Prostate gland (tissue), 2 donors: Measurements from ENCODE around the gene ZNF423. TPM values are rescaled to one million over a fixed set of nuclear protein-coding genes. Genes with fewer than 3 reads are reported as not detected.
"Not testable (repeated sequence)": the region's sequence is repeated elsewhere in the genome, so short reads cannot be mapped to it uniquely, and the experiment has no call there.

ENCODE experiments used
- DNase-seq: peaks from one replicate; pipeline ENCODE4 v3.0.0-alpha.2; 2019; ENCODE audit warnings: low spot score
- H3K27ac ChIP-seq, 2 donors: fragments of 200-600 bp; sonication (generic); 2 replicates each; pipeline ENCODE4 v1.5.1; 2017 to 2019
- H3K27me3 ChIP-seq: fragments of 200-600 bp; sonication (generic); replicated peaks from 2 replicates; pipeline ENCODE4 v1.5.1; 2019; ENCODE audit not compliant: insufficient read depth
- H3K36me3 ChIP-seq, 2 donors: fragments of 200-600 bp; sonication (generic); 1 replicate in 1 of 2; 2 replicates in 1 of 2; pipeline versions ENCODE4 v1.5.1 to v1.8.1; 2017 to 2019
- H3K4me1 ChIP-seq: fragments of 200-600 bp; sonication (generic); replicated peaks from 2 replicates; pipeline ENCODE4 v1.5.1; 2019
- H3K4me3 ChIP-seq, 2 donors: fragments of 200-600 bp; sonication (generic); 2 replicates each; pipeline ENCODE4 v1.5.1; 2017 to 2019
- H3K9me3 ChIP-seq: fragments of 200-600 bp; sonication (generic); 2 replicates; pipeline ENCODE4 v1.5.1; 2017
- POLR2A ChIP-seq: fragments of 450-650 bp; IDR thresholded peaks from one replicate; pipeline ENCODE4 v1.6.1; 2016; ENCODE audit warnings: antibody characterized with exemption, mild to moderate bottlenecking
- POLR2AphosphoS5 ChIP-seq: sonication (generic); formaldehyde crosslinking; IDR thresholded peaks from one replicate; pipeline ENCODE4 v1.6.1; 2017; ENCODE audit warnings: antibody characterized with exemption
- WGBS: methylation state at CpG from one replicate; pipeline ENCODE4 v1.1.5; 2018; 5-methylcytosine and 5-hydroxymethylcytosine counted together
- intact Hi-C: fragments of 100-400 bp; cut with DNase I; formaldehyde crosslinking; loops from one replicate; pipeline ENCODE4 v1.14.2; 2022
- total RNA-seq, 2 donors: library from RNA; depleted of rRNA; stranded (reverse); fragments of >200 nt; gene quantifications; one replicate each; pipeline ENCODE4 v1.1.0, GENCODE V29; 2016
- TF ChIP-seq, protein P1 (sequence below), 4 experiments: fragments of 200-600 bp in 2 of 4; fragments of 450-650 bp in 2 of 4; sonication (generic) in 2 of 4; IDR thresholded peaks; 1 replicate in 3 of 4; 2 replicates in 1 of 4; pipeline ENCODE4 v1.5.1; 2016 to 2019; ENCODE audit warnings: antibody characterized with exemption in 4 of 4, mild to moderate bottlenecking in 2 of 4, moderate library complexity in 2 of 4

The ZNF423 gene
- total RNA-seq, 2 donors from 2014 or later: 6.1 to 22.7 TPM

DNA sequence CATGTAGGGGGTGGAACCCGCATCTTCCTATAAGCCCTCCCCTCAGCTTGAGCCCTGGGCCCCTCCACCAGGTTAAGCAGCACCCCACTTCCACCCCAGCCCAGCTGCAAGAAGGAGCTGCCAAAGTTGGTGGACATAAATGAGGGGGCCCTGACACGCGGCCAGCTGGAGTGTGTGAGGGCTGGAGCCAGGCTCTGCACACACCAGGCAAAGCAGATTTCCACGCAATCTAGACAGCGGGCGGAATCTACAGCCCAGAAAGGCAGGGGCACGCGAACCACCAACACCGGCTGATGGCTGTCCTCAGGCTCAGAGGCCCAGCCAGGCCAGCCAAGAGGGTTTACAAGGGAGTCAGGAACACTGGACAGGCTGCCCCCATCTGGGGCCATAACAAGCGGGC, 171.2 kb downstream of the ZNF423 start:
- intact Hi-C loops: no loop called here
- no peak for TF ChIP-seq POLR2A
- TF ChIP-seq, protein P1, sequence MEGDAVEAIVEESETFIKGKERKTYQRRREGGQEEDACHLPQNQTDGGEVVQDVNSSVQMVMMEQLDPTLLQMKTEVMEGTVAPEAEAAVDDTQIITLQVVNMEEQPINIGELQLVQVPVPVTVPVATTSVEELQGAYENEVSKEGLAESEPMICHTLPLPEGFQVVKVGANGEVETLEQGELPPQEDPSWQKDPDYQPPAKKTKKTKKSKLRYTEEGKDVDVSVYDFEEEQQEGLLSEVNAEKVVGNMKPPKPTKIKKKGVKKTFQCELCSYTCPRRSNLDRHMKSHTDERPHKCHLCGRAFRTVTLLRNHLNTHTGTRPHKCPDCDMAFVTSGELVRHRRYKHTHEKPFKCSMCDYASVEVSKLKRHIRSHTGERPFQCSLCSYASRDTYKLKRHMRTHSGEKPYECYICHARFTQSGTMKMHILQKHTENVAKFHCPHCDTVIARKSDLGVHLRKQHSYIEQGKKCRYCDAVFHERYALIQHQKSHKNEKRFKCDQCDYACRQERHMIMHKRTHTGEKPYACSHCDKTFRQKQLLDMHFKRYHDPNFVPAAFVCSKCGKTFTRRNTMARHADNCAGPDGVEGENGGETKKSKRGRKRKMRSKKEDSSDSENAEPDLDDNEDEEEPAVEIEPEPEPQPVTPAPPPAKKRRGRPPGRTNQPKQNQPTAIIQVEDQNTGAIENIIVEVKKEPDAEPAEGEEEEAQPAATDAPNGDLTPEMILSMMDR (IDR thresholded peaks at IDR 0.05): no peak
- no peak for TF ChIP-seq POLR2AphosphoS5
- WGBS: 87% methylated on average over 10 of the region's 10 CpGs
- no peak overlapping the region for H3K4me3 ChIP-seq
- H3K27me3 ChIP-seq: no peaks in the 10 kb centered on the region
- DNase-seq: no peak
- no peaks in the 10 kb centered on the region for H3K4me1 ChIP-seq
- H3K36me3 ChIP-seq: no peaks in the 10 kb centered on the region
- no peak overlapping the region for H3K27ac ChIP-seq
- no peaks in the 10 kb centered on the region for H3K9me3 ChIP-seq

DNA sequence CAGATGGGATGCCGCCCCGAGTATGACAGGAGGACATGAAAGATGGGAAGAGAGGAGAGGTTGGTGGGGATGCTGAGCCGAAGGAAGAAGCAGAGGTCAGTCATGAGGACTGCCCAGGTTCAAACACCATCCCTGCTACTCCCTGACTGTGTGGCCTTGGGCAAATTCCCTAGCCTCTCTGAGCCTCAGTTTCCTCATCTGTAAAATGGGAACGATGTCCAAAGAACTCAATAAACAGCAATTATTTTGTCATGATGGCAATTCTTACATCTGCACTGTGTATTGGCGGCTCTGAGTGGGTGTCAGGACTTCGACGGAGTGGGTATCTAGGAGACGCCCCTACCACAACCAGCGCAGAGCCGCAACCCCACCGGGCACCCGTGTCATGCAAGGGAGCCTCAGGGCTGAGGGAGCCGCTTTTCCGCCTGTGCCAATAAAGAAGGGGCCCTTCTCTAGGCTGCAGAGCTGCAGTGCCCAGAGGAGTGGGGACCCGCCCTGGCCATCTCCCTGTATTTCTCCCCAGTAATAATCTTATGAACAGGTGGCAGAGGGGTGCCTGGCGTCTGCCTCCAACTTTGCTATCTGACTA, 173.2 kb downstream of the ZNF423 start:
- intact Hi-C loops: no loop called here
- Histone ChIP-seq H3K4me3 (no peak overlapping the region), H3K27me3 (no peaks in the 10 kb centered on the region), H3K27ac (no peak overlapping the region), H3K36me3 (no peaks in the 10 kb centered on the region), H3K9me3 (no peaks in the 10 kb centered on the region), H3K4me1 (no peaks in the 10 kb centered on the region)
- TF ChIP-seq POLR2A: no peak
- TF ChIP-seq POLR2AphosphoS5: no peak
- TF ChIP-seq, protein P1 (IDR thresholded peaks at IDR 0.05): no peak
- no peak for DNase-seq
- 90% methylated on average over 16 of the region's 16 CpGs for WGBS

- Histone ChIP-seq H3K27me3 (no peaks in the 10 kb centered on the region), H3K27ac (no peak overlapping the region), H3K4me3 (no peak overlapping the region), H3K9me3 (no peaks in the 10 kb centered on the region), H3K4me1 (no peaks in the 10 kb centered on the region), H3K36me3 (no peaks in the 10 kb centered on the region)
- intact Hi-C loops: no loop called here
- TF ChIP-seq, protein P1 (IDR thresholded peaks at IDR 0.05): no peak
- TF ChIP-seq POLR2A: no peak
- no peak for TF ChIP-seq POLR2AphosphoS5
- WGBS: 71% methylated on average over 9 of the region's 9 CpGs
- no peak for DNase-seq
These were observed 174.6 kb downstream of the ZNF423 start for GRCh38 chr16:49681217-49681883.

DNA sequence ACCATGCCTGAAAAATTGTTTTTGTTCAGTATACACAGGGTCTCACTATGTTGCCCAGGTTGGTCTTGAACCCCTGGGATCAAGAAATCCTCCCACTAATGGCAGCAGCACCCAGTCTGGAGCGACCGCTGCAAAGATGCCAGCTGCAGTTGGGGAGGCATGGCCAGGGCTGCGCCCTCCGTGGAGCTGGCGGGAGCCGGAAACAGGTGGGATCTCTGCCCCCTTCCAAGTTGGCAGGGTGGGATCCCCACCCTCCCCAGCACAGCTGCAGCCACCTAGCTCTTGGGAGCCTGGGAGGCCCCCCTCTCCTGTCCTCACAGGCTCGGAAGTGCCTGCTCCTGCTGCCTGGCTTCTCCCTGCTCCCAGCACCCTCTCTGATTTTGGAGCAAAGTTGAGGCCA, 176.8 kb downstream of the ZNF423 start:
- intact Hi-C loops: no loop called here
- no peak for DNase-seq
- 94% methylated on average over 4 of the region's 7 CpGs for WGBS
- Histone ChIP-seq H3K9me3 (no peaks in the 10 kb centered on the region), H3K4me1 (no peaks in the 10 kb centered on the region), H3K27me3 (no peaks in the 10 kb centered on the region), H3K4me3 (no peak overlapping the region), H3K27ac (no peak overlapping the region), H3K36me3 (no peaks in the 10 kb centered on the region)
- TF ChIP-seq, protein P1 (IDR thresholded peaks at IDR 0.05): no peak
- TF ChIP-seq POLR2A: no peak

GRCh38 chr16:49677661-49678060, 178.3 kb downstream of the ZNF423 start:
- WGBS: 91% methylated on average over 6 of the region's 6 CpGs
- intact Hi-C loops, H3K4me1 ChIP-seq, H3K4me3 ChIP-seq, H3K27me3 ChIP-seq, H3K27ac ChIP-seq, H3K36me3 ChIP-seq, H3K9me3 ChIP-seq, DNase-seq: not testable (repeated sequence)
